Caki2 (cell line): ENCODE data around the gene AK1. TPM values are rescaled to one million over a fixed set of nuclear protein-coding genes. Genes with fewer than 3 reads are reported as not detected.
"Not testable (repeated sequence)": the region's sequence is repeated elsewhere in the genome, so short reads cannot be mapped to it uniquely, and the experiment has no call there.

Experiments used
- DNase-seq: peaks from one replicate; pipeline ENCODE4 v3.0.0-alpha.2; 2015; ENCODE audit warnings: low read depth
- in situ Hi-C: cut with HindIII; loops from 2 replicates; pipeline ENCODE4 v1.10.0; 2016; ENCODE audit warnings: low sequenced_read_pairs, low pct_unique_long_range_greater_than_20kb, mixed read lengths
- total RNA-seq: library from RNA; depleted of rRNA; stranded (reverse); fragments of >200 nt; shearing (Covaris generic); gene quantifications from 2 replicates; pipeline ENCODE4 v1.2.3, GENCODE V29; 2014; ENCODE audit warnings: low replicate concordance

Gene AK1
- total RNA-seq, 1 experiment from 2014 or later, result 51.2 TPM

DNA sequence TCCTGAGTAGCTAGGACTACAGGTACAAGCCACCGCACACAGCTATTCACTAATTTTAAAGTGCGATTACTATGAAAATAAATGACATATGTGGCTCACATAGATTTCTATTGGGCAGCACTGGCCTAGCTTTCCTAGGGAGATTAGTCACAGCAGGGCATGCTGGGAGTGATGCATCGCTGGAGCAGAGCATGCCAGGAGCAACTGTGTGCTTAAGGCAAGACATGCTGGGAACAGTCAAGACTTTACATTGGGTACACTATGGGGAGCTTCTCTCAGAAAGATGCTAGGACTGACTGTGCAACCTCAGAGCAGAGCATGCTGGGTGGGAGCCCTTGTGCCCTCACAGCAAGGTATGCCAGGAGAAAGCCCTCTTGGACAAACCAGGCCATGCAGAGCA, 12.6 kb upstream of the AK1 start:
- in situ Hi-C loops, result no loop called here
- no peak for DNase-seq

DNA sequence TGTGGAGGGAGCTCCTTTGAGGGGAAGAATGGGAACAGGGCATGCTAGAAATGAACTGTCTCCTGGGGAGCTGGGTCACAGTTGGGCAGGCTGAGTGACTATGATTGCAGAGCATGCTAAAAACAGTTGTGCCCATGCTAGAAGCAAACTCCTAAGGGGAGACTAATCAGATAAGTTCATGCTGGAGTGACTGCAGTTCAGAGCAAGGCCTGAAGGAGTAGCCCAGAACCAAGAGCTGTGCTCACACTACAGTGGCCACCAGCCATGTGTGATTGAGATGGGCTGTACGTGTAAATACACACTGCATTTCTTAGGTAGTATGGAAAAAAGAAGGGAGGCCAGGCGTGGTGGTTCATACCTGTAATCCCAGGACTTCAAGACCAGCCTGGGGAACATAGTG, 10.3 kb upstream of the AK1 start:
- in situ Hi-C loops, result no loop called here
- DNase-seq, result no peak

DNA sequence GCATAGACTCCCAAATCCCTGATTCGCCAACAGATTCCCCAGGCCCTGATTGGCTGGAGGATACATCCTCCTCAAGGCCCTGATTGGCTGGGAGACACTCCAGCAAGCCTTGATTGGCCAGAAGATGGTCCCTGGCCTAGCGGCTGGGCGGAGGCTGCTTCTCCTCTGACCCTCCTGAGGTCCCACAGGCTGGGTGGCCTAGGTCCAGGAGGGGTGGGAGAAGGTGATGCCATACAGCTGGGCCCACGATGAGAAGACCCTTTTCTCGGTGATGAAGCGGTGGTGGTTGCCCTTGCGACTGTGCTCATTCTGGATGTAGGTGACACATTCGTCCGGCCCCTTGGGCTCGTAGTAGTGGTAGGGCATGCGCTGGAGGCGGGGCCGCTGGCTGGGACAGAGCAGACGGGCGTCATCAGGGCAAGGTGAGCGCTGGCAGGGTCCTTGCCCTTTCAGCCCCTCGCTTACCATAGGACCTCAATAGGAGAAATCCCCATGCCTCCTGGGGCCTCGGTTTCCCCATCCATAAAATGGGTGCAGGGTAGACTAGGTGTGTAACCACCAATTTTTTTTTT, 9.0 kb upstream of the AK1 start:
- in situ Hi-C loops, result no loop called here
- no peak for DNase-seq

DNA sequence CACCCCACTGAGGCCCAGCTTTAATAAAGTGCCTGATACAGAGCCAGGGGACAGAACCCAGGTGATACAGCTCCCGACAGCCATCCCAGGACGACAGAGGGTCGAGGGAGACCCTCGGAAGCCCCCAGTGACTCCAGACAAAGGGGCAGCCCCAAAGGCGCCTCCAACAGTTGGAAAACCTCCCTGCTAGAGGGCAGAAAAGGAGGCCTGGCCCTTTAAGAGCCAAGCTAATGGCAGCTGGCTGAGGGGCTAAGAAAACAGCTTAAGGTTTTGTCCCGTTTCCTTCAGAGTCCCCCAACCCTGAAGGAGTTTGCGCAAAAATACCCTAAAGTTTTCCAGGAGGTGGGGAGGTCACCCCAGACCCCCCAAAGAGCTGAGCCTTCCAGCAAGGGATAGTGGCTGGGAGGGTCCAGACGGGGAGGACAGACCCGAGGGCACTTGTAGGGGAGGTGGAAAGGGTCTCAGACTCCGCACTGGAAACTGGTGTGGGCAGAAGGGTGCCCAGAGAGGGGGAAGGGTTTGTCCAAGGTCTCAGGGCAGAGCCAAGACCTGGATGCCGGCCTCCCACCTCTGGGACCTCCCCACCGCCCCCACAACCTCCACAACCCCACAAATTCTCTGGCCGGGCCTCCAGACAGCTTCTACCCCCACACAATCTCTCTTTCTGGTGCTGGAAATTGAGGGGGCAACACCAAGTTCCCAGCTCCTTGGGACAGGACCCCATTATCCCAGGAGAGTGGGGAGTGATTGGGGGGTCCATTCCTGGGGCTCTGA, 8.2 kb upstream of the AK1 start:
- in situ Hi-C loops, result no loop called here
- DNase-seq, result no peak

DNA sequence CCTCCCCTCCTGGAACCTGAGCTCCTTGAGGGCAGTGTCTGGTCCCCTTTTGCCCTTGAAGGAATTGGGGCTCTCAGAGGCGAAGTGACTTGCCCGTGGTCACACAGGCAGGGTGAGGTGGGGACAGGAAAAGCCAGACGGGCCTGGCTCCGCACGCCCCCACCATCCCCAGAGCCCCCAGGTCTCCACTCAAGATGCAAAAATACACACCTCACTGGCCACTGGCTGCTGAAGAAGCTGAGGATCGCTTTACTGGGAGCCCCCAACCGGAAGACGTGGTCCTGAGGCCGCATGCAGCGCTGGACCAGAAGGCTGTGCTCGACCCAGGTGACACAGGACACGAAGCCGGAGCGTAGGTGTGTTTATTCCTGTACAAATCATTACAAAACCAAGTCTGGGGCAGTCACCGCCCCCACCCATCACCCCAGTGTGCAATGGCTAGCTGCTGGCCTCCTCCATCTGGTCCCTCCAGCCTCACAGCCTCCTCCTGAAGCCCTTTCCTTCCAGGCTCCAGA, 7.6 kb upstream of the AK1 start:
- in situ Hi-C loops, result no loop called here
- DNase-seq, result no peak

DNA sequence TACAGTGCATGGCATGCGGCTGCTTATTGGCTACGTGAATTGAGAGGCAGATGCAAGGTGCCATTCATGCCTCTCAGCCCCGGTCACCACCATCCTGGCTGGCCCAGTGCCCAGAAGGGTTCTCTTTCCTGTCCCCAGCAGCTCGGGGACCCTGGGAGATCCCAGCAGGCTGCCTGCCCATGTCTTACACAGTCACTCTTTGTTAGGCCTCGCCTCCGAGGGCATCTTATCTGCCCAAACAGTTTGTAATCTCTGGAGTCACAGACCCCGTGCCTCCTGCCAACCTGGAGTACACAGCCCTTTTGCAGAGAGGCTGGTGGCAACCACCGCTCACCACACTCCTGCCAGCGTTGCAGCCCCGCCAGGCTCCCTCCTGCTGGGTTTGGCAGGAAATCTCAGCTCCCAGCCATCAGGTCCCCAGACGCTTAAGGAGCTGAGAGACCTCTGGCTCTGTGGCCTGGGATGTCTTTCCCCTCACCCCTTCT, 7.0 kb upstream of the AK1 start:
- in situ Hi-C loops, result no loop called here

DNA sequence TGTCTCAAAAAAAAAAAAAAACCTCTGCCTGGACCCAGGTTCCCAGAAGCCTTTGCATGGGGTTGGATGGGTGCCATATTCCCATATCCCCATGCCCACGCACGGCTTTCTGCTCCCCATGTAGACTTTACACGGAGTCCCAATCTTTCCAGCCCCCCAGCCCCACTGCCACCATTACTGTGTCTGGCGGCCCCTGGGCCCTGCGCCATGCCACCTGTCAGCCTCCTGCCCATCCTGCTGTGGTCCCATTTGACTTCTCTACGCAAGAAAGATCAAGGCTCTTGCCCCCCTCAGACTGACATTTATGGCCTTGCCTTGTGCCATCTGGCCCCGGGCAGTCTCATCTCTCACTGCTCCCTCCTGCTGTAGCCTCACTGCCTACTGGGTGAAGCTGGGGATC, 6.5 kb upstream of the AK1 start:
- in situ Hi-C loops, result no loop called here
- DNase-seq, result no peak

More for the DNA sequence above, 7.0 kb upstream of the AK1 start:
- no peak for DNase-seq

DNA sequence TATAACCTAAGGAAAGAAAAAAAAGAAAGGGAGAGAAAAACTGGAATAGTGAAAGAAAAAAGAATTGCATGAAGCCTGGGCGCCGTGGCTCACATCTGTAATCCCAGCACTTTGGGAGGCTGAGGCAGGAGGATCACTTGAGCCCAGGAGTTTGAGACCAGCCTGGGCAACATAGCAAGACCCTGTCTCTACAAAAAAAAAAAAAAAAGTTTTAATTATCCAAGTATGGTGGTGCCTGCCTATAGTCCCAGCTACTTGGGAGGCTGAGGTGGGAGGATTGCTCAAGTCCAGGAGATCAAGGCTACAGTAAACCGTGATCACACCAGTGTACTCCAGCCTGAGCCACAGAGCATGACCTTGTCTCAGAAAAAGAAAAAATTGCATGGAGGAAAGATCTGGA, 4.2 kb upstream of the AK1 start:
- DNase-seq, in situ Hi-C loops: not testable (repeated sequence)

DNA sequence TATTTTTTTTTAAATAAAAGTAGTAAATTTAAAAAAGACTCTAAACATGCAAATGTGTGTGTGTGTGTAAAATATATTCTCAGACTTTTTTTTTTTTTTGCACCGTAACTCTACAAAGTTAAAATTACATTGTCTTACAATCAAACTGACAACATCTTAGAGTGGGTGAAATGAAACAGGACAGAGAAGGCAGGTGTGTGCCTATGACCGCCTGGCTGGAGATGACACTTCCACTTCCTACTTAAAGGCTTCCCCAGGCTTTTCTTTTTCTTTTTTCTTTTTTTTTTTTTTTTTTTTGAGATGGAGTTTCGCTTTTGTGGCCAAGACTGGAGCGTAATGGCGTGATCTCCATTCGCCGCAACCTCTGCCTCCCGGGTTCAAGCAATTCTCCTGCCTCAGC, 2.7 kb upstream of the AK1 start:
- DNase-seq, result no peak
- in situ Hi-C loops, result no loop called here

DNA sequence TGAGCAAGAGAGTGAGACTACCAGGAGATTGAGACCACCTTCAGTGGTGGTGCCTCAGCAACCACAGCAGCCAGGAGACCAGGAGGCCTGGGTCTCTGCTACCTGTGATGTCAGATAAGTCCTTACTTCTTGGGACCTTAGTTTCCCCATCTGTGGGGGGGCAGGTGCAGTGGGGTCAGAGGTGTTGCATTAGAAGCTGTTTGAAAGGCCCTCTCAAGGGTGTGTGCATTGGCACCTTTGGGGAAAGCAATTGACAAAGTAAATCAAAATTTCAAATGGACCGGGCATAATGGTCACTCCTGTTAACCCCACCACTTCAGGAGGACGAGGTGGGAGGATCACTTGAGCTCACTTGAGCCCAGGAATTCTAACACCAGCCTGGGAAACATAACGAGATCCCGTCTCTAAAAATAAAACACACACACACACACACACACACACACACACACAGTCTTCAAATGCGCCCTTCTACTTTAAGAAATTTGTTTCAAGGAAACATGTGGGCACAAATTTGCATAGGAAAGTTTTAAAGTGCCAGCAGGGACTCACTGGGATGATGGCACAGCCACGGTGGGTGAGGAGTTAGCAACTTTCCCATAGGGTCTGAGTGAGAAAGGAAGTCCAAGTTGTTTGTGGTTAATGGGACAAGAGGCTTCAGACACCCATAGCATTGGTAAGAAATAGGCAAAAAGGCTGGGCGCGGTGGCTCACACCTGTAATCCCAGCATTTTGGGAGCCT, 1.3 kb upstream of the AK1 start:
- in situ Hi-C loops, result no loop called here
- no peak for DNase-seq

DNA sequence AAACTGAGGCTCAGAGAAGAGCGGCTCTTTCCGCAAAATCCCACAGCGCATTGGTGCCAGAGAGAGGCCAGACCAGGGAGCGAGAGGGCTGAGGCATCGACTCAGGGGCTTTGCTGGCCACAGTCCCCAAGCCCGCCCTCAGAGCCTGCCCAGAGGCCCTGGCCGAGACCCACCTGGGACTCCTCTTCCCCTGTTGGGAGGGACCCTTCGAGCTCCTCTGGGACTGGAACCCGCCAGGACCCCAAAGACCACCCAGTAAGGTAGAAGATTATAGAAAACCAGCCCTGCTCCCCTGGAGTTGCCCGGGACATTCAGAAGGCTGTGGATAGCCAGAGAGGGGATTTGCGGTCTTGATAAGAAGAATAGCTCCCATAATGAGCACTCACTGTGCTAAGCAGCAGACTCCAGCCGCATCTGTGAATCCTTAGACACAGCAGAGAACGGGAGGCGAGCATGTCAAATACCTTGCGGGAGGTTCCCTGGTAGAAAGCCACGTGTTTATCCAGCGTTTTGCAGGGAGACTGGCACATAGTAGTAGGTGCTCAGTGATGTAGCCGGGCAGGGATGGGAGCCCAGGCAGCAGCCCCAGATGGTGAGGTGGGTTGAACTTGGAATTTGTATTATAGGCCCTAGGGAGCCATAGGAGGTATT, 651 bp upstream of the AK1 start:
- DNase-seq, result no peak
- in situ Hi-C loops, result no loop called here

DNA sequence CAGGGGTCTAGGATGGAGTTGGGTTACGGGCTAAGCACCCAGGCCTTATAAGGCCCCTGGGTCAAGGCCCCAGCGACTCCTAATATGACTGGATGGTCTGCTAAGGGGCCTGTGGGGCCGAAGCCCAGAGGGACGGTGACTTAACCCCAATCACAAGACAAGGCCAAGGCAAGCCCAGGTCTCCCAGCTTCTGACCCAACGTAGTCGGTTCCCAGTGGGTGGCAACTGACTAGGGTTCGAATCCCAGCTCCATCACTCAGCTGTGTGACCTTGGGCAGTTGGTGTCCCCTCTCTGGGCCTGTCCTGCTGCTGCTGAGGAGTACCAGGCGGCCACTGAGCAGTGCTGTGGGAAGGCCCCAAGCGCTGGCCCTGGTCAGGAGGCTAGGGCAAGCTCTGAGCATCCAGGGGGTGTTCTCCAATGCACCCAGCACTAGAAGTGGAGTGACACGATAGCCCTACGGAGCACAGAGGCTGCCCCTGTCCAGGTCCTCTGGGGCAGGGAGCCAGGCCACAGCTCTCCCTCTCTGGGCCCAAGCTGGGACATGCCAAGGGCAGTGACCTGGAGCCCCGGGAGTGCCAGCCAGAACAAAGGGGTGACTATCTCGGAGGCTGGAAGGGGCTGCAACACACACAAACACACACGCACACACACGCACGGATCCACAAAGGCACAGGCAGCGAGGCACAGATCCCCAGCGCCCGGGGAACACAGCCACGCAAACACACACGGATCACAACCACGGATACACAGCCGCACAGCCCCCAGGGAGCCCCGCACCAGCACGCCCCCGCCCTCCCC, 512 bp downstream of the AK1 start:
- DNase-seq, result no peak
- in situ Hi-C loops, result no loop called here

DNA sequence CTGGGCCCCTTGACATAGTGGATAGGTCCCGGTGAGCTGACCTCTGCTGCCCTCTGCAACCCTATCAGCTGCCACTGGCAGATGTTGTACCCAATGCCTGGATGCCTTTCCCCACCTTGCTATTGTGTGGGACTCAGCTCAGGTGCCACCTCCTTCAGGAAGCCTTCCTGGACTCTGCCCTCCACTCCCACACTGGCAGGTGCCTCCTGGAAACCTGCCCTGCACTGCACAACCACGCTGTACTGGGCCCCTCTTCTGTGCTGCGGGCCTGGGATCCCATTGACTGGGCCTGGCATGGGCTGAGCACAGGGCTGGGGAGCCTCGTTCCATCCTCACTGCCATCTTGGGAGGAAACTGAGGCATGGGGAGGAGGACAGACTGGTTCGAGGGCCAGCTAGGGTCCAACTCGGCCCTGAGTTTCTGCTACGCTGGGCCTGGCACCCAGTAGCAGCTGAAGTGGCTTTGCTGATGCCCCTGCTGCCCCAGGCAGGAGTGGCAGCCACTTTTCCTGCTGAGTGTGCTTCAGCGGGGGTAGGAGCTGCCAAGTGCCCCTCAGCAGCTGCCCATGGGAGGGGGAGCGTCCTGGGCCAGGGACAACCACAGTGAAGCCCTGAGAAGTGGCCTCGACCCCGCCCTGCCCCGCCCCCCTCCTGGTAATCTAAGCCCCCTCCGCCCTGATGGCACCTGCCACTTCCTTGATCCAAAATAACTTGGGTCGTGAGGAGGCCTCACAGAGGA, 1.3 kb downstream of the AK1 start:
- no peak for DNase-seq
- in situ Hi-C loops, result no loop called here

DNA sequence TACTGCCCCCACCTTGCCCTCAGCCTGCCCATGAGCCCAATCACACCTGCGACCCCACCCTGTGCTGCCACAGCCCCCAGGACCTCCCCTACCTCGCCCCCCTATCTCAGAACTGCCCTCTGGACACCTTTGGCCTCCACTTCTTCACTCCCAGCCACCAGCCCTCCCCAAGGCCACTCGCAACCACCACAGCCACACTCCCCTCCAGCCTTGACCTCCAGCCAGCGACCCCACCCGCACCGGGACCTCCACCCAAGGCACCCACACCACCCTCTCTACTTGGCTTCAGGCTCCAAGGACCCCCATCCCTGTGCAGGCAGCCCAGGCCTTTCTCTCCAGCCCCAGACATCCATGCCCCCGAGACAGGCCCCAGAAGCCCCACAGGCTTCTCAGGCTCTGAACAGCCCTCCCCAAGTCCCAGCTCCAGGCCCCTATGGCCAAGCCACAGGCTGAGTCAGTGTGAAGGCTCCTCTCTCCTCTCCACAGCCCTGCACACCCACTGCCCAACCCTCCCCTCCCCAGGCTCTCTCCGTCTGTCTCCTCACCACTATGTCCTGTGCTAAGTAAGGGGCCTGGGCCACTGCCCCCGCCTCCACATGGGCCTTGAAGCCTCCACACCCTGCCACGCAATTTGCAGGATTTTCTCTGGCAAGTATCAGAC, 2.0 kb downstream of the AK1 start:
- in situ Hi-C loops, result no loop called here
- no peak for DNase-seq

DNA sequence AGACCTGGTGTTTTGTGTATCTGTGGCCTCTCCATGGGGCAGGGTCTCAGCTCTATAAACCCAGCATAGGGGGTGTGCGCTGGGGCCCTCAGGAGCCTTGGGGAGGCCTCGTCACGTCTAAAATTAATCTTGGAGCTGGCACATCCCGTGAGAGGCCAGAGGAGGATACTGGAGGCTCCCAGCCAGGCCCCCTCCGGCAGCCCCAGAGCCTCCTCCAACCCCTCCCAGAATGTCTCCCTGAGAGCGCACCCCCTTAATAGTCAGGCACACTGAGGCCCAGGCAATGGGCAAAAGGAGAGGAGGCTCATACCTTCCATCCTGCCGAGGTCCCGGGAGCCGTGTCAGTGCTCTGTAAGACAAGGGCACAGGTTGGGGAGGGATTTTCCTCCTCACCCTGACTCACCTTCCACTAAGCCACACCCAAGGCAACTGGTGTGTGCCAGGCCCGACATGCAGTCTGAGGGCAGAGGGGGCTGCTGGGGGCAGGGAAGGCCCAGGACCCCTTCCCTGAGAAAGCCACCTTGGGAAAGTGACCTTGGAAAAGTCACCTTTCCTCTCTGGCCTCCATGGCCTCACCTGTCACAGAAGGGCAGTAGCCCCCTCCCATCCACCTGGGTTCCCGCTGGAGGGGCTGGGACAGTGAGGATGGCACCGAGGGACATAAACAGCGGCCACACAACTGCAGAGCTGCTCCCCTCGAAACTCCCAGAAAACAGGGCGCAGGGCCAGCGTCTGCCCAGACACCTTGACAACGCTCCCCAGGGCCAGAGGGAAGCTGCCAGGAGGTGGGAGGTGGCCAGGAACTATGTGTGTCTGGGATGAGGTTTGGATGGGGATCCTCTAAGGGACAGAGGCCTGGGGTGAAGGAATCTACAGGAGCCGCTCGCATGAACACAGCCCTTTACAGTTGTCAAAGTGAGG, 2.9 kb downstream of the AK1 start:
- no peak for DNase-seq
- in situ Hi-C loops, result no loop called here

DNA sequence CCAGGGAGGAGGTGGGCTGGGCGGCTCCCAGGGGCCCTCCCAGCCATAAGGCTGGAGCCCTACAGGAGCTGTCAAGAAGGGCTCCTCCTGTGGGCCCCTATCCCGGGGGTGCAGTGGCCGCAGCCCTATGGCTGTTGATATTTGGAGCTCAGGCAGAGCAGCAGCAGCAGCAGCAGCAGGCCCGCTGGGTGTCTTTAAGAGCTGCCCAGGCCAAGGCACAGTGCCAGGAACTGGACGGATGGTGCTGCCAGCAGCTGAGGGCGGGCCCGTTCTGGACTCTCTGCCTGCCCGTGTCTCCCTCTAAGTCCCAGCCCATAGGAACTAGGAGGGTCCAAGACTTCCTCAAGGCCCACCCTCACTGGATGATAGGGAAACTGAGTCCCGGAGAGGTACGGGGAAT, 3.6 kb downstream of the AK1 start:
- DNase-seq, result no peak
- in situ Hi-C loops, result no loop called here
